Measurements from ENCODE around the gene MYO1D. TPM values are rescaled to one million over a fixed set of nuclear protein-coding genes. Genes with fewer than 3 reads are reported as not detected.
A peak's percentile ranks its signal among the peaks of the same experiment; 100 is the strongest.

Gene MYO1D
- total RNA-seq, 1 experiment from 2014 or later, result 29.9 TPM

DNA sequence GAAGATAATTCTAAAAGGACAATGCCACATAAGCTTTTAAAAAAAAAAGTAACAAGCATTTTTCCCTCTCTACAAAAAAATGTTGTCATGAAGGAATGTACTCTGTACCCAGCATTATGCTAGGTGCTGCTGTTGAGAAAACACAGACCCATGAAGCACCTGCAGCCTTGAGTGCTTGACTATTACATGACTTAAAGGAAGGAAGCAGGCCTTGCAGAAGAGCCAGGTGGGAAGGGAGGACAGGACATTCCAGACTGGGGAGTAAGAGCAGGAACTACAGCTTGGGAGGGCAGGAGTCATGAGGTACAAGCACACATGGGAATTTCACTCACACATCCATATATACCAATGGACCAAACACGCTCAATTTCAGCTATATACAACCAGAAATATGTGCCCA is 3.8 kb downstream of the MYO1D start (continued):
- TF ChIP-seq, protein P1, sequence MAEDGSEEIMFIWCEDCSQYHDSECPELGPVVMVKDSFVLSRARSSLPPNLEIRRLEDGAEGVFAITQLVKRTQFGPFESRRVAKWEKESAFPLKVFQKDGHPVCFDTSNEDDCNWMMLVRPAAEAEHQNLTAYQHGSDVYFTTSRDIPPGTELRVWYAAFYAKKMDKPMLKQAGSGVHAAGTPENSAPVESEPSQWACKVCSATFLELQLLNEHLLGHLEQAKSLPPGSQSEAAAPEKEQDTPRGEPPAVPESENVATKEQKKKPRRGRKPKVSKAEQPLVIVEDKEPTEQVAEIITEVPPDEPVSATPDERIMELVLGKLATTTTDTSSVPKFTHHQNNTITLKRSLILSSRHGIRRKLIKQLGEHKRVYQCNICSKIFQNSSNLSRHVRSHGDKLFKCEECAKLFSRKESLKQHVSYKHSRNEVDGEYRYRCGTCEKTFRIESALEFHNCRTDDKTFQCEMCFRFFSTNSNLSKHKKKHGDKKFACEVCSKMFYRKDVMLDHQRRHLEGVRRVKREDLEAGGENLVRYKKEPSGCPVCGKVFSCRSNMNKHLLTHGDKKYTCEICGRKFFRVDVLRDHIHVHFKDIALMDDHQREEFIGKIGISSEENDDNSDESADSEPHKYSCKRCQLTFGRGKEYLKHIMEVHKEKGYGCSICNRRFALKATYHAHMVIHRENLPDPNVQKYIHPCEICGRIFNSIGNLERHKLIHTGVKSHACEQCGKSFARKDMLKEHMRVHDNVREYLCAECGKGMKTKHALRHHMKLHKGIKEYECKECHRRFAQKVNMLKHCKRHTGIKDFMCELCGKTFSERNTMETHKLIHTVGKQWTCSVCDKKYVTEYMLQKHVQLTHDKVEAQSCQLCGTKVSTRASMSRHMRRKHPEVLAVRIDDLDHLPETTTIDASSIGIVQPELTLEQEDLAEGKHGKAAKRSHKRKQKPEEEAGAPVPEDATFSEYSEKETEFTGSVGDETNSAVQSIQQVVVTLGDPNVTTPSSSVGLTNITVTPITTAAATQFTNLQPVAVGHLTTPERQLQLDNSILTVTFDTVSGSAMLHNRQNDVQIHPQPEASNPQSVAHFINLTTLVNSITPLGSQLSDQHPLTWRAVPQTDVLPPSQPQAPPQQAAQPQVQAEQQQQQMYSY (CRISPR knock-in tag; IDR thresholded peaks at IDR 0.05), result no peak
- no peak for TF ChIP-seq ZNF121 (CRISPR knock-in tag; IDR thresholded peaks at IDR 0.05)
- no peak for TF ChIP-seq JUN (CRISPR knock-in tag; IDR thresholded peaks at IDR 0.05)
- TF ChIP-seq CREM (CRISPR knock-in tag; IDR thresholded peaks at IDR 0.05), result no peak
- no peak for TF ChIP-seq CBFB (CRISPR knock-in tag; IDR thresholded peaks at IDR 0.05; ENCODE audit: low read depth)
- TF ChIP-seq ELF4 (CRISPR knock-in tag; IDR thresholded peaks at IDR 0.05; ENCODE audit: low read depth), result no peak
- TF ChIP-seq CREB1 (CRISPR knock-in tag; IDR thresholded peaks at IDR 0.05), result no peak

DNA sequence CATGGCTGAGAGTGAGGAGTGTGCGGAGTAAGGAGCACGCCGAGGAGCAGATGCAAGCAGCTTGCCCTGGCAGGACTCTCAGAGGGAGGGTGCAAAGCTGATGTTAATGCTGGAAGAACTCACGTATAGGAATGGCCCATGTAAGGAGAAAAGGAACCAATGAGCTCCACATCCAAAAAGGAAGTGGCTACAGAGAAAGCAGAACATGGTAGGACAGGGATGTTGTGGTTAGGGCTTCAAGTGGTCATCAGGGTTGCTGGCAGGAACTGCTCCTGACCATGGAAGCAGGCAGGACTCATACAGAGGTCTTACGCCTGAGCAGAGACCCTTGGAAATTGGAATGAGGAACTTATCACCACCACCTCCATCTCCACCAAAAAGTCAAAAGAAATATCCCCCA is 5.2 kb downstream of the MYO1D start:
- ATAC-seq (no peak), DNase-seq (ENCODE audit: low spot score) (no peak)
- H3K27me3 Mint-ChIP-seq (ENCODE audit: low read depth), result no peaks in the 10 kb centered on the region; the same call in 1 of the 2 replicates
- H3K27ac Mint-ChIP-seq, result peak overlapping the region; percentile 73
- H3K4me3 Mint-ChIP-seq, result no peak overlapping the region
- peaks cover 18% of the 10 kb centered on the region for H3K4me1 Mint-ChIP-seq
- CTCF ChIA-PET, result interaction anchor here (0.9 to 1.1 kb wide), 2 partner anchors 17 to 212 kb away, joined by 3 to 4 read pairs; no protein-coding TSS in a partner anchor
- POLR2A ChIA-PET, result no interaction called here
- no peaks in the 10 kb centered on the region; the same call in 1 of the 2 replicates for H3K36me3 Mint-ChIP-seq
- no peaks in the 10 kb centered on the region for H3K9me3 Mint-ChIP-seq
- TF ChIP-seq CREB1 (CRISPR knock-in tag; IDR thresholded peaks at IDR 0.05) (no peak), EMX1 (CRISPR knock-in tag; IDR thresholded peaks at IDR 0.05) (no peak), GABPB1 (CRISPR knock-in tag; IDR thresholded peaks at IDR 0.05) (no peak), ZNF416 (CRISPR knock-in tag; IDR thresholded peaks at IDR 0.05) (no peak), NR3C1 (CRISPR knock-in tag; conservative IDR thresholded peaks at IDR 0.05; ENCODE audit: low read depth) (no peak), FOXJ3 (CRISPR knock-in tag; IDR thresholded peaks at IDR 0.05; ENCODE audit: borderline replicate concordance) (no peak), CBFB (CRISPR knock-in tag; IDR thresholded peaks at IDR 0.05; ENCODE audit: low read depth) (no peak), CREM (CRISPR knock-in tag; IDR thresholded peaks at IDR 0.05) (no peak), TEAD1 (CRISPR knock-in tag; IDR thresholded peaks at IDR 0.05) (no peak)
- TF ChIP-seq, protein P2, sequence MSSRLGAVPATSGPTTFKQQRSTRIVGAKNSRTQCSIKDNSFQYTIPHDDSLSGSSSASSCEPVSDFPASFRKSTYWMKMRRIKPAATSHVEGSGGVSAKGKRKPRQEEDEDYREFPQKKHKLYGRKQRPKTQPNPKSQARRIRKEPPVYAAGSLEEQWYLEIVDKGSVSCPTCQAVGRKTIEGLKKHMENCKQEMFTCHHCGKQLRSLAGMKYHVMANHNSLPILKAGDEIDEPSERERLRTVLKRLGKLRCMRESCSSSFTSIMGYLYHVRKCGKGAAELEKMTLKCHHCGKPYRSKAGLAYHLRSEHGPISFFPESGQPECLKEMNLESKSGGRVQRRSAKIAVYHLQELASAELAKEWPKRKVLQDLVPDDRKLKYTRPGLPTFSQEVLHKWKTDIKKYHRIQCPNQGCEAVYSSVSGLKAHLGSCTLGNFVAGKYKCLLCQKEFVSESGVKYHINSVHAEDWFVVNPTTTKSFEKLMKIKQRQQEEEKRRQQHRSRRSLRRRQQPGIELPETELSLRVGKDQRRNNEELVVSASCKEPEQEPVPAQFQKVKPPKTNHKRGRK (CRISPR knock-in tag; IDR thresholded peaks at IDR 0.05; ENCODE audit: borderline replicate concordance), result no peak
- TF ChIP-seq, protein P3, sequence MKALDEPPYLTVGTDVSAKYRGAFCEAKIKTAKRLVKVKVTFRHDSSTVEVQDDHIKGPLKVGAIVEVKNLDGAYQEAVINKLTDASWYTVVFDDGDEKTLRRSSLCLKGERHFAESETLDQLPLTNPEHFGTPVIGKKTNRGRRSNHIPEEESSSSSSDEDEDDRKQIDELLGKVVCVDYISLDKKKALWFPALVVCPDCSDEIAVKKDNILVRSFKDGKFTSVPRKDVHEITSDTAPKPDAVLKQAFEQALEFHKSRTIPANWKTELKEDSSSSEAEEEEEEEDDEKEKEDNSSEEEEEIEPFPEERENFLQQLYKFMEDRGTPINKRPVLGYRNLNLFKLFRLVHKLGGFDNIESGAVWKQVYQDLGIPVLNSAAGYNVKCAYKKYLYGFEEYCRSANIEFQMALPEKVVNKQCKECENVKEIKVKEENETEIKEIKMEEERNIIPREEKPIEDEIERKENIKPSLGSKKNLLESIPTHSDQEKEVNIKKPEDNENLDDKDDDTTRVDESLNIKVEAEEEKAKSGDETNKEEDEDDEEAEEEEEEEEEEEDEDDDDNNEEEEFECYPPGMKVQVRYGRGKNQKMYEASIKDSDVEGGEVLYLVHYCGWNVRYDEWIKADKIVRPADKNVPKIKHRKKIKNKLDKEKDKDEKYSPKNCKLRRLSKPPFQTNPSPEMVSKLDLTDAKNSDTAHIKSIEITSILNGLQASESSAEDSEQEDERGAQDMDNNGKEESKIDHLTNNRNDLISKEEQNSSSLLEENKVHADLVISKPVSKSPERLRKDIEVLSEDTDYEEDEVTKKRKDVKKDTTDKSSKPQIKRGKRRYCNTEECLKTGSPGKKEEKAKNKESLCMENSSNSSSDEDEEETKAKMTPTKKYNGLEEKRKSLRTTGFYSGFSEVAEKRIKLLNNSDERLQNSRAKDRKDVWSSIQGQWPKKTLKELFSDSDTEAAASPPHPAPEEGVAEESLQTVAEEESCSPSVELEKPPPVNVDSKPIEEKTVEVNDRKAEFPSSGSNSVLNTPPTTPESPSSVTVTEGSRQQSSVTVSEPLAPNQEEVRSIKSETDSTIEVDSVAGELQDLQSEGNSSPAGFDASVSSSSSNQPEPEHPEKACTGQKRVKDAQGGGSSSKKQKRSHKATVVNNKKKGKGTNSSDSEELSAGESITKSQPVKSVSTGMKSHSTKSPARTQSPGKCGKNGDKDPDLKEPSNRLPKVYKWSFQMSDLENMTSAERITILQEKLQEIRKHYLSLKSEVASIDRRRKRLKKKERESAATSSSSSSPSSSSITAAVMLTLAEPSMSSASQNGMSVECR (CRISPR knock-in tag; IDR thresholded peaks at IDR 0.05; ENCODE audit: borderline replicate concordance), result no peak
- TF ChIP-seq, protein P4, sequence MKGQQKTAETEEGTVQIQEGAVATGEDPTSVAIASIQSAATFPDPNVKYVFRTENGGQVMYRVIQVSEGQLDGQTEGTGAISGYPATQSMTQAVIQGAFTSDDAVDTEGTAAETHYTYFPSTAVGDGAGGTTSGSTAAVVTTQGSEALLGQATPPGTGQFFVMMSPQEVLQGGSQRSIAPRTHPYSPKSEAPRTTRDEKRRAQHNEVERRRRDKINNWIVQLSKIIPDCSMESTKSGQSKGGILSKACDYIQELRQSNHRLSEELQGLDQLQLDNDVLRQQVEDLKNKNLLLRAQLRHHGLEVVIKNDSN (CRISPR knock-in tag; IDR thresholded peaks at IDR 0.05), result no peak
- TF ChIP-seq, protein P5, sequence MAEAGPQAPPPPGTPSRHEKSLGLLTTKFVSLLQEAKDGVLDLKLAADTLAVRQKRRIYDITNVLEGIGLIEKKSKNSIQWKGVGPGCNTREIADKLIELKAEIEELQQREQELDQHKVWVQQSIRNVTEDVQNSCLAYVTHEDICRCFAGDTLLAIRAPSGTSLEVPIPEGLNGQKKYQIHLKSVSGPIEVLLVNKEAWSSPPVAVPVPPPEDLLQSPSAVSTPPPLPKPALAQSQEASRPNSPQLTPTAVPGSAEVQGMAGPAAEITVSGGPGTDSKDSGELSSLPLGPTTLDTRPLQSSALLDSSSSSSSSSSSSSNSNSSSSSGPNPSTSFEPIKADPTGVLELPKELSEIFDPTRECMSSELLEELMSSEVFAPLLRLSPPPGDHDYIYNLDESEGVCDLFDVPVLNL (CRISPR knock-in tag; IDR thresholded peaks at IDR 0.05; ENCODE audit: borderline replicate concordance, low read depth), result no peak
- TF ChIP-seq, protein P6, sequence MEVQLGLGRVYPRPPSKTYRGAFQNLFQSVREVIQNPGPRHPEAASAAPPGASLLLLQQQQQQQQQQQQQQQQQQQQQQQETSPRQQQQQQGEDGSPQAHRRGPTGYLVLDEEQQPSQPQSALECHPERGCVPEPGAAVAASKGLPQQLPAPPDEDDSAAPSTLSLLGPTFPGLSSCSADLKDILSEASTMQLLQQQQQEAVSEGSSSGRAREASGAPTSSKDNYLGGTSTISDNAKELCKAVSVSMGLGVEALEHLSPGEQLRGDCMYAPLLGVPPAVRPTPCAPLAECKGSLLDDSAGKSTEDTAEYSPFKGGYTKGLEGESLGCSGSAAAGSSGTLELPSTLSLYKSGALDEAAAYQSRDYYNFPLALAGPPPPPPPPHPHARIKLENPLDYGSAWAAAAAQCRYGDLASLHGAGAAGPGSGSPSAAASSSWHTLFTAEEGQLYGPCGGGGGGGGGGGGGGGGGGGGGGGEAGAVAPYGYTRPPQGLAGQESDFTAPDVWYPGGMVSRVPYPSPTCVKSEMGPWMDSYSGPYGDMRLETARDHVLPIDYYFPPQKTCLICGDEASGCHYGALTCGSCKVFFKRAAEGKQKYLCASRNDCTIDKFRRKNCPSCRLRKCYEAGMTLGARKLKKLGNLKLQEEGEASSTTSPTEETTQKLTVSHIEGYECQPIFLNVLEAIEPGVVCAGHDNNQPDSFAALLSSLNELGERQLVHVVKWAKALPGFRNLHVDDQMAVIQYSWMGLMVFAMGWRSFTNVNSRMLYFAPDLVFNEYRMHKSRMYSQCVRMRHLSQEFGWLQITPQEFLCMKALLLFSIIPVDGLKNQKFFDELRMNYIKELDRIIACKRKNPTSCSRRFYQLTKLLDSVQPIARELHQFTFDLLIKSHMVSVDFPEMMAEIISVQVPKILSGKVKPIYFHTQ (CRISPR knock-in tag; IDR thresholded peaks at IDR 0.05), result no peak
